WTC11 (cell line): ENCODE data around the gene LRRC10B. TPM values are rescaled to one million over a fixed set of nuclear protein-coding genes. Genes with fewer than 3 reads are reported as not detected.

ENCODE experiments used
- ATAC-seq: fragments of 200-7000 bp; cut with Tn5 transposase; 2 replicates; pipeline ENCODE4 v1.10.0; 2021; ENCODE audit warnings: mild to moderate bottlenecking, moderate library complexity
- CTCF ChIA-PET: fragments of 300-600 bp; sonication (Branson Sonifier 250); formaldehyde crosslinking; loops from one replicate; lab custom pipeline; 2021; ENCODE audit warnings: antibody characterized with exemption; lab: Charles Lee
- POLR2A ChIA-PET: fragments of 350-600 bp; sonication (Branson Sonifier 250); formaldehyde crosslinking; loops from one replicate; lab custom pipeline; 2021; ENCODE audit warnings: antibody characterized with exemption; lab: Charles Lee
- DNase-seq: peaks from one replicate; pipeline ENCODE4 v3.0.0; 2021; ENCODE audit warnings: low spot score
- H3K27ac Mint-ChIP-seq: 2 replicates; pipeline ENCODE4 v1.8.0; 2021; ENCODE audit warnings: mixed read lengths
- H3K27me3 Mint-ChIP-seq: 2 replicates; pipeline ENCODE4 v1.8.0; 2021; ENCODE audit warnings: low read depth, mild to moderate bottlenecking, moderate library complexity, mixed read lengths
- H3K36me3 Mint-ChIP-seq: 2 replicates; pipeline ENCODE4 v1.8.0; 2021; ENCODE audit warnings: mixed read lengths
- H3K4me1 Mint-ChIP-seq: 2 replicates; pipeline ENCODE4 v1.8.0; 2022; ENCODE audit warnings: mixed read lengths
- H3K4me3 Mint-ChIP-seq: 2 replicates; pipeline ENCODE4 v1.8.0; 2021; ENCODE audit warnings: mild to moderate bottlenecking, moderate library complexity, mixed read lengths
- H3K9me3 Mint-ChIP-seq: 2 replicates; pipeline ENCODE4 v1.8.0; 2021; ENCODE audit warnings: mixed read lengths
- ATF1 ChIP-seq: sonication (generic); formaldehyde crosslinking; IDR thresholded peaks from 2 replicates; pipeline ENCODE4 v1.8.1; 2023; ENCODE audit warnings: mild to moderate bottlenecking, moderate library complexity, missing genetic modification reagents
- EMX1 ChIP-seq: fragments of 250-450 bp; sonication (Bioruptor Pico); IDR thresholded peaks from 2 replicates; pipeline ENCODE4 v1.8.0; 2021; ENCODE audit warnings: mild to moderate bottlenecking
- ESRRA ChIP-seq: sonication (generic); formaldehyde crosslinking; IDR thresholded peaks from 2 replicates; pipeline ENCODE4 v1.8.1; 2022; ENCODE audit warnings: mild to moderate bottlenecking, missing genetic modification reagents, borderline replicate concordance
- ETV6 ChIP-seq: sonication (generic); formaldehyde crosslinking; IDR thresholded peaks from 2 replicates; pipeline ENCODE4 v1.8.1; 2022; ENCODE audit warnings: mild to moderate bottlenecking, missing genetic modification reagents
- FOXK1 ChIP-seq: sonication (generic); formaldehyde crosslinking; IDR thresholded peaks from 2 replicates; pipeline ENCODE4 v1.8.0; 2022; ENCODE audit warnings: mild to moderate bottlenecking, moderate library complexity, missing genetic modification reagents
- GABPB1 ChIP-seq: sonication (generic); formaldehyde crosslinking; IDR thresholded peaks from 2 replicates; pipeline ENCODE4 v1.8.1; 2023; ENCODE audit warnings: mild to moderate bottlenecking, missing genetic modification reagents
- HMGXB4 ChIP-seq: sonication (generic); formaldehyde crosslinking; IDR thresholded peaks from 2 replicates; pipeline ENCODE4 v1.8.1; 2023; ENCODE audit warnings: mild to moderate bottlenecking, moderate library complexity, missing genetic modification reagents
- MAX ChIP-seq: sonication (generic); formaldehyde crosslinking; IDR thresholded peaks from 2 replicates; pipeline ENCODE4 v1.8.0; 2022; ENCODE audit warnings: mild to moderate bottlenecking, missing genetic modification reagents
- NR1H2 ChIP-seq: sonication (generic); formaldehyde crosslinking; IDR thresholded peaks from 2 replicates; pipeline ENCODE4 v1.9.0; 2021; ENCODE audit warnings: mild to moderate bottlenecking, moderate library complexity, missing genetic modification reagents
- RORB ChIP-seq: fragments of 250-450 bp; sonication (Bioruptor Pico); IDR thresholded peaks from 2 replicates; pipeline ENCODE4 v1.9.0; 2021; ENCODE audit warnings: mild to moderate bottlenecking
- SMAD3 ChIP-seq: sonication (generic); formaldehyde crosslinking; IDR thresholded peaks from 2 replicates; pipeline ENCODE4 v1.8.0; 2022; ENCODE audit warnings: missing genetic modification reagents, mild to moderate bottlenecking, borderline replicate concordance
- SMAD4 ChIP-seq: sonication (generic); formaldehyde crosslinking; IDR thresholded peaks from 2 replicates; pipeline ENCODE4 v1.8.0; 2022; ENCODE audit warnings: mild to moderate bottlenecking, missing genetic modification reagents
- total RNA-seq: library from RNA; stranded (reverse); gene quantifications from 3 replicates; pipeline ENCODE4 v1.2.3, GENCODE V29; 2021
- TF ChIP-seq, protein P1 (sequence below): fragments of 200-600 bp; IDR thresholded peaks from 2 replicates; pipeline ENCODE4 v1.8.0; 2022; ENCODE audit warnings: antibody characterized with exemption
- TF ChIP-seq, protein P2 (sequence below): sonication (generic); formaldehyde crosslinking; IDR thresholded peaks from 2 replicates; pipeline ENCODE4 v1.8.0; 2022; ENCODE audit warnings: missing genetic modification reagents
- TF ChIP-seq, protein P3 (sequence below): sonication (generic); formaldehyde crosslinking; IDR thresholded peaks from 2 replicates; pipeline ENCODE4 v1.8.0; 2022; ENCODE audit warnings: mild to moderate bottlenecking, missing genetic modification reagents

LRRC10B gene
- total RNA-seq, 1 experiment from 2014 or later, result 1.5 TPM

DNA sequence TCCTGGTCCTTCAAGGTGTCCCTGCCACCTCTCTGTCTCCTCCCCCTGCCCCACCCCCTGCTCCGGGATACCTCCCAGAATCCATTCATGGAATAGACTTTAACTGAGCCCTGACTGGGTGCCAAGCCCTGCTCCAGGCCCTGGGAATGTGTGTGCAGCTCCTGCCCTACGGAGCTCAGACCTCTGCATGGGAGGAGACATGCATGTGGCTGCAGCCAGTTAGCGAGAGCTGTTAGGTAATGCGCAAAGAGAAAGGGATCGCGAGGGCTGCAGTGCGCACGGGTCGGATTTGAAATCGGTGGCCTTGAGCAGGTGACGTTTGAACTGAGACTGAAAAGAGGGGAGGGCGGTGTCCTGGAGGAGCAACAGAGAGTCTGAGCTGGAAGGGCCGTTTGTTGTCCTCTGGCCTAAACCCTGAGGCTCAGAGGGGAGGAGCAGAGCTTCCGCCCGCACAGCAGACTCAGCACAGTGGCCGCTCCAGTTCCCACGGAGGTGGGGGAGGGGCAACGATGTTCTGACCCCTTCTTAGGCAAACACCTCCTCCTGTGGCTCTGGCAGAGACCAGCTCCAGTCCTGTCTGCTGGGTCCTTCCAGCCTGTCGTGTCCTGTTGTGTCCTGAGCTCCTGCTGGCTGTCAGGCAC is 19.8 kb upstream of the LRRC10B start:
- peaks cover 7% of the 10 kb centered on the region; the same call in 1 of the 2 replicates for H3K27me3 Mint-ChIP-seq
- H3K36me3 Mint-ChIP-seq, result 0 out of 2 replicates have a peak, but pooled peaks cover 2% of the 10 kb centered on the region
- peaks cover 42% of the 10 kb centered on the region for H3K4me1 Mint-ChIP-seq
- TF ChIP-seq ETV6 (CRISPR knock-in tag) (peak; percentile 62; the same call in 1 of the 2 replicates), NR1H2 (CRISPR knock-in tag) (no peak), FOXK1 (CRISPR knock-in tag) (0 out of 2 replicates have a peak, but pooled peaks have one; percentile 48), GABPB1 (CRISPR knock-in tag) (0 out of 2 replicates have a peak, but pooled peaks have one; percentile 22), HMGXB4 (CRISPR knock-in tag) (no peak), ATF1 (no peak), RORB (CRISPR knock-in tag) (no peak), MAX (CRISPR knock-in tag) (peak; percentile 41), ESRRA (CRISPR knock-in tag) (no peak), SMAD4 (CRISPR knock-in tag) (no peak), SMAD3 (CRISPR knock-in tag) (no peak), EMX1 (CRISPR knock-in tag) (no peak)
- TF ChIP-seq, protein P1, sequence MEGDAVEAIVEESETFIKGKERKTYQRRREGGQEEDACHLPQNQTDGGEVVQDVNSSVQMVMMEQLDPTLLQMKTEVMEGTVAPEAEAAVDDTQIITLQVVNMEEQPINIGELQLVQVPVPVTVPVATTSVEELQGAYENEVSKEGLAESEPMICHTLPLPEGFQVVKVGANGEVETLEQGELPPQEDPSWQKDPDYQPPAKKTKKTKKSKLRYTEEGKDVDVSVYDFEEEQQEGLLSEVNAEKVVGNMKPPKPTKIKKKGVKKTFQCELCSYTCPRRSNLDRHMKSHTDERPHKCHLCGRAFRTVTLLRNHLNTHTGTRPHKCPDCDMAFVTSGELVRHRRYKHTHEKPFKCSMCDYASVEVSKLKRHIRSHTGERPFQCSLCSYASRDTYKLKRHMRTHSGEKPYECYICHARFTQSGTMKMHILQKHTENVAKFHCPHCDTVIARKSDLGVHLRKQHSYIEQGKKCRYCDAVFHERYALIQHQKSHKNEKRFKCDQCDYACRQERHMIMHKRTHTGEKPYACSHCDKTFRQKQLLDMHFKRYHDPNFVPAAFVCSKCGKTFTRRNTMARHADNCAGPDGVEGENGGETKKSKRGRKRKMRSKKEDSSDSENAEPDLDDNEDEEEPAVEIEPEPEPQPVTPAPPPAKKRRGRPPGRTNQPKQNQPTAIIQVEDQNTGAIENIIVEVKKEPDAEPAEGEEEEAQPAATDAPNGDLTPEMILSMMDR, result no peak
- TF ChIP-seq, protein P2, sequence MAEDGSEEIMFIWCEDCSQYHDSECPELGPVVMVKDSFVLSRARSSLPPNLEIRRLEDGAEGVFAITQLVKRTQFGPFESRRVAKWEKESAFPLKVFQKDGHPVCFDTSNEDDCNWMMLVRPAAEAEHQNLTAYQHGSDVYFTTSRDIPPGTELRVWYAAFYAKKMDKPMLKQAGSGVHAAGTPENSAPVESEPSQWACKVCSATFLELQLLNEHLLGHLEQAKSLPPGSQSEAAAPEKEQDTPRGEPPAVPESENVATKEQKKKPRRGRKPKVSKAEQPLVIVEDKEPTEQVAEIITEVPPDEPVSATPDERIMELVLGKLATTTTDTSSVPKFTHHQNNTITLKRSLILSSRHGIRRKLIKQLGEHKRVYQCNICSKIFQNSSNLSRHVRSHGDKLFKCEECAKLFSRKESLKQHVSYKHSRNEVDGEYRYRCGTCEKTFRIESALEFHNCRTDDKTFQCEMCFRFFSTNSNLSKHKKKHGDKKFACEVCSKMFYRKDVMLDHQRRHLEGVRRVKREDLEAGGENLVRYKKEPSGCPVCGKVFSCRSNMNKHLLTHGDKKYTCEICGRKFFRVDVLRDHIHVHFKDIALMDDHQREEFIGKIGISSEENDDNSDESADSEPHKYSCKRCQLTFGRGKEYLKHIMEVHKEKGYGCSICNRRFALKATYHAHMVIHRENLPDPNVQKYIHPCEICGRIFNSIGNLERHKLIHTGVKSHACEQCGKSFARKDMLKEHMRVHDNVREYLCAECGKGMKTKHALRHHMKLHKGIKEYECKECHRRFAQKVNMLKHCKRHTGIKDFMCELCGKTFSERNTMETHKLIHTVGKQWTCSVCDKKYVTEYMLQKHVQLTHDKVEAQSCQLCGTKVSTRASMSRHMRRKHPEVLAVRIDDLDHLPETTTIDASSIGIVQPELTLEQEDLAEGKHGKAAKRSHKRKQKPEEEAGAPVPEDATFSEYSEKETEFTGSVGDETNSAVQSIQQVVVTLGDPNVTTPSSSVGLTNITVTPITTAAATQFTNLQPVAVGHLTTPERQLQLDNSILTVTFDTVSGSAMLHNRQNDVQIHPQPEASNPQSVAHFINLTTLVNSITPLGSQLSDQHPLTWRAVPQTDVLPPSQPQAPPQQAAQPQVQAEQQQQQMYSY (CRISPR knock-in tag), result 0 out of 2 replicates have a peak, but pooled peaks have one; percentile 26
- TF ChIP-seq, protein P3, sequence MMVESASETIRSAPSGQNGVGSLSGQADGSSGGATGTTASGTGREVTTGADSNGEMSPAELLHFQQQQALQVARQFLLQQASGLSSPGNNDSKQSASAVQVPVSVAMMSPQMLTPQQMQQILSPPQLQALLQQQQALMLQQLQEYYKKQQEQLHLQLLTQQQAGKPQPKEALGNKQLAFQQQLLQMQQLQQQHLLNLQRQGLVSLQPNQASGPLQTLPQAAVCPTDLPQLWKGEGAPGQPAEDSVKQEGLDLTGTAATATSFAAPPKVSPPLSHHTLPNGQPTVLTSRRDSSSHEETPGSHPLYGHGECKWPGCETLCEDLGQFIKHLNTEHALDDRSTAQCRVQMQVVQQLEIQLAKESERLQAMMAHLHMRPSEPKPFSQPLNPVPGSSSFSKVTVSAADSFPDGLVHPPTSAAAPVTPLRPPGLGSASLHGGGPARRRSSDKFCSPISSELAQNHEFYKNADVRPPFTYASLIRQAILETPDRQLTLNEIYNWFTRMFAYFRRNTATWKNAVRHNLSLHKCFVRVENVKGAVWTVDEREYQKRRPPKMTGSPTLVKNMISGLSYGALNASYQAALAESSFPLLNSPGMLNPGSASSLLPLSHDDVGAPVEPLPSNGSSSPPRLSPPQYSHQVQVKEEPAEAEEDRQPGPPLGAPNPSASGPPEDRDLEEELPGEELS, result 0 out of 2 replicates have a peak, but pooled peaks have one; percentile 36
- POLR2A ChIA-PET, result interaction anchor here (0.8 to 1.7 kb wide), 4 partner anchors 13 to 57 kb away, joined by 3 to 4 read pairs (median 3); partner anchors contain the start of gene LRRC10B
- no peaks in the 10 kb centered on the region for H3K9me3 Mint-ChIP-seq
- H3K27ac Mint-ChIP-seq, result peak overlapping the region; percentile 95
- CTCF ChIA-PET, result interaction anchor here (0.6 to 11.7 kb wide), 21 partner anchors 11 to 259 kb away, joined by 3 to 552 read pairs (median 5); partner anchors contain the start of gene LRRC10B
- peak overlapping the region; percentile 50 for H3K4me3 Mint-ChIP-seq
- ATAC-seq (peak; percentile 60), DNase-seq (peak; percentile 76)
